GM19240 (cell line): ENCODE measurements around the gene TDRD5.

Source experiments
- DNase-seq: peaks from one replicate; pipeline ENCODE4 v3.0.0; 2011; ENCODE audit warnings: low spot score; ENCODE audit not compliant: insufficient read length

The TDRD5 gene, protein sequence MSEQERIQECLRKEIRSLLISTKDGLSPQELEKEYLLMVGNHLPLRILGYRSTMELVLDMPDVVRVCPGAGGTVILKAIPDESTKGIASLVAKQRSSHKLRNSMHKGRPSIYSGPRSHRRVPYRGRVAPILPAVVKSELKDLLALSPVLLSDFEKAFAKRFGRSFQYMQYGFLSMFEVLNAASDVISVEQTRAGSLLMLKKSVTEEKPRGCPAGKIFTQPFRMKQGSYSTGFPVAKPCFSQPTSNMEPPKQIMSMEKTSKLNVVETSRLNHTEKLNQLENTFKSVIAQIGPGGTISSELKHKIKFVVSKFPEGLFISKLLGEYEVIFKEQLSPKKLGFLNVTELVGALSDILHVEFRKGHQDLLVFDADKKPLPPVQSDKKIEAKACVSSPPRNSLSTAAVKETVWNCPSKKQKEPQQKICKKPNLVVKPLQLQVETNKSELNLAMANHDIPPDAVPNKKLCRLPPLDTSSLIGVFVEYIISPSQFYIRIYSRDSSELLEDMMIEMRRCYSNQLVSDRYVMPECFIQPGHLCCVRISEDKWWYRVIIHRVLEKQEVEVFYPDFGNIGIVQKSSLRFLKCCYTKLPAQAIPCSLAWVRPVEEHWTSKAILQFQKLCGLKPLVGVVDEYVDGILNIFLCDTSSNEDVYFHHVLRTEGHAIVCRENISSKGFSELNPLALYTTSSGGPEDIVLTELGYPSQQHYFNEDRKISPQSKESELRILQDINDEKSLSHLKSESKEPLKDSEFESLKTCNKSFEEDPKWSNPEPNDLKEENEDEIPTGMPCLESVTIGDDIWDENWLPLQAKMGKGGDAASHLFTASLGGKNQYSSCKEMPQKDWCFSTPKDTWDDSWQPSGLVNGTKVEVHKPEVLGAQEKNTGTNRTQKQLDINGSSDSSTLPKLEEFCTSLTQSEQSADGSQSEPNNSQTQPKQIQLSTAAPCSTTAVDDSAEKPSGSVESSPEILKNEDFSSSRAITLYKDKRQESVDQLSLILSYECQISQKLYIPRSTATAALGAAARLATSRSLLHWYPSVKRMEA

DNA sequence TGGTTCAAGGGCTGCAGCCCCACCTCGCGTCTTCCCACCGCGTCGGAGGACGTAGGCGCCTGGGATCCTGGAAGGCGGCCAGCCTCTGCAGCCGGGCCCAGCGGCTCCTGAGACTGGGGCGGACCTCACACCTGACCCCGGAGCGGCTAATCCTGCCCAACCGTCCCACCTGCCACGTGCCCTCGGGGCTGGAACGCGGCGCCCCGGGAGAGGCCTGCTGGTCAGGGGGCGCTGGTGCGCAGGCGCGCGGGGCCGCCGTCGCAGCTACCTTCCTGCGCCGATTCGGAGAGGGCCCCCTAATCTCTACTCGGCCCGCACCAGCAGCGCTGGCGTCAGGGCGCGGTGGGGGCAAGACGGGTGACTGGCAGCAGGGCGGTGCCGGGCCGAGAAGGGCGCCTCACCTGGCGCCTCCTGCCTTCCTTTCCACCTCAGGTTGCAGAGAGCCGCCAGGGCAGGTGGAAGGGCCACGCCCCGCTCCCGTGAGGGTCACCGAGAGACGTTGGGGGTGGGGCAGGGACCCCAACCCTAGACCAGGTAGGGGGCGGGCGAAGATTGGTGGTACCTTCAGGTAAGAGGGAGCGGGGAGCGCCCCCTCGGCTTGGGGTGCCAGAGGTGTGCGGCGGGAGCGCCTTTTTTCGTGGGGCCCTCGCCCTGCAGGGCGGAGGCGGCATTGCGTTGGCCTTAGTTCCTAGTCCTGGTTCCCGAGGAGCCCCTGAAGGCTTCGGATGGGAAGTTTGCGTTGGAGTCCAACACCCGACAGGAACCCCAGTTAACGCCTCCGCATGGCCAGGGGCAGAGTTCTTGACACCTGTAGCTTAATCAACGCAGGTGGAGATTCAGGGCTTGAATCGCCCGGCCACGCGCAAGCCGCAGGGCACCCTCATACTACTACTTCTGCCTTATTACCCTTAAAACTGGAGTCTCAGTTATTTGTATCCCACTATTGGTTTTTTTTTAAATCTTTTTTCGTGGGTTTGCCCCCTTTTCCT, at the start of gene TDRD5:
TDRD5 (plus strand) TSS at position 241 of the 989 bp plus-strand sequence. CDS start 784 bp downstream, outside the sequence.
- no peak for DNase-seq

DNA sequence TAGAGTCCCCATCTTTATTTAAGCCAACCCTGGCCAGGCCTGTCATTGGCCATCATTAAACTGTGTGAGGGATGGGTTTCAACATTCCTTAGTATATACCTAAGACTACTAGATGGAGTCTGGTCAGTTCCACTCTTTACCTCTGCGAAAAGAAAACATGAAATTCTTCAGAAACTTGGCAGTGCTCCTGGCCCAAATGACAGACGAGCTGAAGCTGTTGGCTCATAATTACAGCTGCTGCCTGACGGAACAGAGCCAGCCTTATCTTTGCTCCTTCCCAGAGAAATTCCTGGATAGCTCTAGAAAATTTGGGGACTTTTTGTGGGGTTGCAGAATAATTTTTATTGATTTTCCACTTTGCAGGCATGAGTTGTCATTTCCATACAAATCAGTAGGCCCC, 46.3 kb upstream of the TDRD5 start:
- no peak for DNase-seq

DNA sequence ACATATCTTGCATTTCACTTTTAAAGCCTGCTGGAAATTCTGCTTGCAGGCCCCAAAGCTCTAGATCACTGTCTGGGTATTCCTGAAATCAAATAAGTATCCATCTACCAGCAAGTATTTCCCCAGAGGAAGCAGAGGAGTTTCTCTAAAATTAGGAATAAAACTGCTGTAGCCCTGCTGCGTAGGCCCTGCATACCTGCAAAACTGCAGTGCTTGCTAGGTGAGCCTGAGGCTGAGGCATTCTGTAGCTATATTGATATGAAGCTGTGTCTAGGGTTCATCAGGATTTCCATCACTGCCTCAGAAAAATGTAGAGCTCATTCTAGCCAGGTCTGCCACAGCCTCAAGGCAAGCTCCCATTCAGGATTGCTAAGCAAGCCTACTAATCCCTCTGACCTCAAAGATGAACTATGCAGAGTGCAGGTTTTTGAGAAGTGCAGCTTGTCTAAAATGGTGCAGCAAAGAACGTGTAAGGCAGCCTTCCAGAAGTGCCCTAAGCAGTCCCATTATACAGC, 44.6 kb upstream of the TDRD5 start:
- no peak for DNase-seq

DNA sequence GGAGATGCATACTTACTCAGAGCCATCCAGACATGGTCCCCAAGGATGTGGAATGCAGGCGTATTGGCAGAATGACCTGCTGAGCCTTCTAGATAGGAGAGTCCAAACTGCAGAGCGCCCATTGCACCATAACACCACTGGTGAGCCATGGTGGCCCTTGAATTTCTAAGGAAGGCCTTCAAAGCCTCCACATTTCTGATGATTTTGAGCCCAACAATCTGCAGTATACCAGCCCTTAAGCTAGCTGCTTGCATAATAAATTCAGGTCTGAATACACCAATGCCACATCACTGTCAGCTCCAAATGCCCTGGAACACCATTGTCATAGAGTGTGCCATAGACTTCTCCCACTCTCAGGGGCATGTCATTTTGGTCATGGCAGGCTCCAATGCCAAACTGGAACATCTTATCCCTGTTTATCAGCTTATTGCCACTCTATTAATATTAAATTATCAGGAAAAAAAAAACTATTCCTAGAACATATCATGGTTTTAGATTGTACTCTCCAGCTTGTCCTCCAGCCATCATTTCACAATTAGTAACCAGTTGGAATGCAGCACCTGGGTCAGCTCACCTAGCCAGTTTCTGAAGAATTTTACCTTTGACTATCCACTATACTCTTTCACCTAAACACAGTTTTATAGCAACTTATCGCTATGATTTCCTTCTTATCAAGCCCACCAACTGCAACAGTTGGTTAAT, 42.8 kb upstream of the TDRD5 start:
- DNase-seq: no peak

DNA sequence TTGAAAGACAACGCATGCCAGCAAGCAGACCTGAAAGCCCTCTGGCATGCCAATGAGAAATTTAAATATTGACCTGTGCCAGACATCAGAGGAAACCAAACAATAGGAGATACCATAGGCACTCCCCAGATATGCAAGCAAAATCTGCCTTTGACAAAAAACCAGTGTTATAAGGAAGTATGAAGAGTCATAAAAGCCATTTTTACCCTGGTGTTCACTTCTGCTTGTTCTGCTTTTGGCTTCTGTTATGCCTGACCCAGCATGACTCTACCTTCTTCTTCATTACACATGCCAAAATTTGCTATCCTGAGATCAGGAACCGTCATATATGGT, 42.3 kb upstream of the TDRD5 start:
- no peak for DNase-seq

DNA sequence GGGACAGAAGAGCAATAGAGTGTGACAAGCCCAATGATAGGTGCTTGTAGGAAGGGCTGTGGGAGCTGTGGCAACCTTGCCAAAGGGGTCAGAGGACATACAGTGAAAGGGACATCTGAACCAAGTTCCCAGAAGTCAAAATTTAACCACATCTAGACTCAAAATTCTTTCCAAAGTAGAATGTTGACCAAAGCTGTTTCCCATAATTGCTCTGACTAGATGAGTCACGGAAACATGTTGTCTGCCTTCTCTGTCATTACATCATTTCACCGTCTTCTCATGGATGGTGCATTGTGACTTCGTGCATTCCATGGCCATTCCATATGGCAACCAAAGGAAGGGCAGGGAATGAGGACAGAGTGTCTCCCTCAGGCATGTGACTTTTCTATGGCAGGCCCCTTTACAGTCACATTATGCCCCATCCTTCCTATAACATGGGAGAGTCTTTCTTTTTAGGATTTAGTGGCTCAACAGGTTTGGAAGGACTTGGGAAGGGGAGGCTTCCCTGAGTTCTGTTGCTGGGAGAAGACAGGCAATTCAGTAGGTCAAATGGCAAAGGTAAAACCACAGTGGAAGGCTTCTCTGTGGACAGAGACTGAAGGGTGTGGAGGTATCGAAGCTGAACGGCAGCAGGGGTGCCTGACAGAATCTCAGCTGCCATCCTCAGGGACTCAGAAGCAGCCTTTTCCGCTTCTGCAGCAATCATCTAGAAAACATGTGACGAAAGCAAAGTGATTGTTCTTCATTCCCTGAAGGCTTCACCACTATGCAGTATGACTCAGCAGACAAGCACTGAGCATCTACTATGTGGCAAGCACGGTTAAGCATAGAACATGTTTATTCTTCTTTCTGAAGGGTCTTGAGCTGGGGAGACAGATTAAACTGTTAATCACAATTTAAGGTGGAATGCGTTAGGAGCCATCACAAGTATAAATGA, 40.6 kb upstream of the TDRD5 start:
- no peak for DNase-seq

DNA sequence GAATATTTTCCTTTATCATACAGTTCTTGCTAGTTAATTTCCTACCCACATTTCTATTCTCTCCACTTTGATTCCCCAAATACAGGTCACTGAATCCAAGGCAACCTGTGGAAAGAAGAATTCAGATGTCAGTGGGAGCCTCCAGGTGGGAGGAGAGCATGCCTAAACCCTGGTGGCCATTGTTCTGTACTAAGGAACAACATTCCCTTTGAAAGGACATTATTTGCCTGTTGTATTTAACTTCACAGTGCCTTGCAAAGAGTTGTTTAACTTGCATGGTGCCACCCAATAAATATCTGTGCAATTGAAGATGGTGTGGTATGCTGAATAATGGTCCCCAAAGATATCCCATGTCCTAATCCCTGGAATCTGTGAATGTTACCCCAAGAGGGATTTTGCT, 37.2 kb upstream of the TDRD5 start:
- DNase-seq: no peak

DNA sequence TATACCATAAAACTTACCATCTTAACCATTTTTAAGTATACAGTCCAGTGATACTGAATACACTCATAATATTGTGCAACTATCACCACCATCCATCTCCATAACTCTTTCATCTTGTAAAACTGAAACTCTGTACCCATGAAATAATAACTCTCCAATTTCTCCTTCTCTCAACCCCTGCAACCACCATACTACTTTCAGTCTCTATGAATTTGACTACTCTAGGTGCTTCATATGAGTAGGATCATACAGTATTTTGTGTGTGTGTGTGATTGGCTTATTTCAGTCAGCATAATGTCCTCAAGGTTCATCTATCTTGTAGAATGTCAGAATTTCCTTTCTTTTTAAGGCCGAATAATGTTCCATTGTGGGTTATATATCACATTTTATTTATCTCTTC, 33.6 kb upstream of the TDRD5 start:
- no peak for DNase-seq

DNA sequence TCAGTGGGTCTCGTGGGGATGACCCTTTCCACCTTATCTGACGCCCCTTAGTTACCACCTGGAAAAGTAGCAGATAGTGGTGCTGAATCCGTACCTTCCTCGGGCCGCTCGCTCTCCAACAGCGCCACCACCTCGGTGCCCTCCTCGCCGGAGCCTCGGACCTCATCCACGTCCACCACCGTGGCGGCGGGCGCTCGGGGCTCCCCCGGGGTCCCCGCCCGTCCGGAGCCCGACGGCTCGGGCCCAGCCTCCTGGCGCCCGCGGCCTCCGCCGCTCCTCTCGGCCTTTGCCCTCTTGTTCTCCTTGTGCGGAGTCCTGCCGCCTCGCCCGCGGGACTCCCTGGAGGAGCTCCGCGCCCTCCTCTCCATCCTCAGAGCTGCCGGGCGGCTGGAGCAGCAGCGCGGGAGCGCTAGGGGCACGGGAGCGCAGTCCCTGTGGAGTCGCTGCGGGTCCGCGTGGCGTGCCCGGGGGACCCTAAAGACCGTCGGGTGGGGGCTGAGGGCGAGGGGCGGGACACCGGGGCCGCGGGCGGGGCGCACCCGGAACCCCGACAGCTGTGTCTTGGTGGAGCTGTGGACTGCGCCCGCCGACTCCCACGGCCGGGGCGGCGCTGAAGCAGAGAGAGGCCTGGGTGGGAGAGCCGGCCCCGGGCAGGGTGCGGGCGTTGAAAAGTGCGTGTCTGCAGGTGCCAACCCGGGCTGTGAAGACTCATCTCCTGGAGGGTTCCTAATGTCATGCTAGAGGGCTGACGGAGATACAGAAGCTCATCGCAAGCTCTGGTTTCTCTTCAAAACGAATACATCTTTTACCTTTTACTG, 15.9 kb upstream of the TDRD5 start, which contains the start of gene NPHS2:
NPHS2 (minus strand) TSS at position 452 of the 818 bp plus-strand sequence; CDS start at position 368, 84 bp downstream.
- no peak for DNase-seq

DNA sequence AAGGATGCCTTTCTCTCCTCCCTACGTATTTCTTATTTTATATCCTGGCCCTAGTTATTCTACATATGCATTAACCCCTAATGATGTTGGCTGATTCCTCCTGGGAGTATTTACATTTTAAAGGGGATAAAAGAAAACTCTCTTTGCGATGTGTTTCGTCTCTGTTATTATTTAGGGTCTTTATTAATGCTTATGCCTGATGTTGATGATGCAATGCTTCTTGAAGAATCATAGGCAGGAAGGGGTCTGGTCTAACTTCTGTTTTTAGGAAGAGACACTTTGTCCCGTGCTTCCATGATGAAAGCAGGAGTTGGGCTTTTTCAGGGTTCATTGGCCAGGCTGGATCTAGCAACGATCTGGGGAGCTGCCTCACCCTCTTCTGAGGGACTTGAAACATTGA, 15.1 kb upstream of the TDRD5 start:
- no peak for DNase-seq

DNA sequence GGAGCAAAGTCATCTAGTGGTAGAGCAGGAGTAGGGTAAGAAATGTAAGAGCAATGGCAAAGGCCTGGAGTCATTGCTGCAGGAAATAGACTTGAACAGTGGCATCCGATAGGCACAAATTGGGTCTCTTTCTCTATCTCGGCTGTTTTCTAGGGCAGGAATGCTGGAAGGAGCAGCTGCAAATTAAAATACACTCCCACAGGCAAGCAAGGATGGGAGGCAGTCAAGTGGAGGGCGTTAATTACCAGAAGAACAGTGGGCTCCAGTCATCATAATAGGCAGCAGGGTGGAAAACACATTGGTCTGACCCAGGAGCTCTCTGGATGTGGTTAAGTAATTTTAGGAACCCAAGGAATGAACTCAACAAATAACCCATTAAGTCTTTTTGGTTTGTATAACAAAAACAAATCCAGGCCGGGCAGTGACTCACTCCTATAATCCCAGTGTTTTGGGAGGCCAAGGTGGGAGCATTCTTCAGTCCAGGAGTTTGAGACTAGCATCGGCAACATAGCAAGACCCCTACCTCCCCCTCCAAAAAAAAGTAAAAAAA, 7.8 kb upstream of the TDRD5 start:
- no peak for DNase-seq

DNA sequence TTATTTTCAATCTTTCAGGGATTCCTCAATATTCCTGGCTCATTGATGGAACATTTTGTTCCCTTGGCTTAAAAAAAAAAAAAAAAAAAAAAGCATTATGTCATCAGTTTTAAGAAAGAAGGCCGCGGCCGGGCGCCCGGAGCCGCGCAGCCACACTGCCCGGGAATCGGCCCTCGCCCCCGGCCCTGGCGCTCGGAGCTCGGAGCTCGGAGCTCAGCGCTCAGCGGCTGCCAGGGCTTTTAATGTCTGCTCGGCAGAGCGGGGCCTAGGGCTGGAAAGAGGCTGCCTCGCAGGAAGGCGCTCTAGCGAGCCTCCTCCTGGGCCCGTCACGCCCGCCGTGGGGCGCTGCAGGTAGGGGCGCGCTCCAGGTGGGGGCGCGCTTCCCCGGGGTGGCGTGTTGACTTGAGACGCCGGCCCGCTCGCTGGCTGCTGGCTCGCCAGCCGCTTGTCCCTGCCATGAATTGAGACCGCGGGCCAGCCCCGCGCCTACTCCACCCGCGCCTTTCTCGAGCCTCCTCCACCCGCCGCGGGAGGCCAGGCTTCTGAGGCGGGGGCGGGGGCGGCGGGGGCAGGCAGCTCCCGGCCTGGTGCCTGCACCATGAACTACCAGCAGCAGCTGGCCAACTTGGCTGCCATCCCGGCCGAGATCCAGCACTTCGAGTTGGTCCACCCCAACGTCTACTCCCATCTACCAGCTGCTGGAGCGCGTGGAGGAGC, 5.4 kb upstream of the TDRD5 start:
- no peak for DNase-seq

DNA sequence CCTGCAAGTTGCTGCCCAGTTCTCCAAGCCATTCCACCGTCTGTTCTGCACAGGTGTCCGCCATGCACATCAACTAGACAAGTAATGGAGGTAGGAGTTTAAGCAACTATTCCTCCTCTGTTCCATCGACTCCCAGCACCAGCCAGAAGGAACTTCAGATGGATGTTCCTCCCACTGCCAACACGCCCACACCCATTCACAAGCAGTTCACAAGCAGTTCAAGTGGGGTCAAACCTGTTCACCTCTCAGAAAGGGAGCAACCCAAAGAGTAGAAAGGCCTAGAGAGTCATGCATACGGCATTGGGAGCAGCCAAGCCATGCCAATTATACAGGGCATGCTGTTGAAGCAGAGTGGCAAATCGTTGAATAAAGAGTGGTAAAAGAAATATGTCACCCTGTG, 4.3 kb upstream of the TDRD5 start:
- DNase-seq: no peak

DNA sequence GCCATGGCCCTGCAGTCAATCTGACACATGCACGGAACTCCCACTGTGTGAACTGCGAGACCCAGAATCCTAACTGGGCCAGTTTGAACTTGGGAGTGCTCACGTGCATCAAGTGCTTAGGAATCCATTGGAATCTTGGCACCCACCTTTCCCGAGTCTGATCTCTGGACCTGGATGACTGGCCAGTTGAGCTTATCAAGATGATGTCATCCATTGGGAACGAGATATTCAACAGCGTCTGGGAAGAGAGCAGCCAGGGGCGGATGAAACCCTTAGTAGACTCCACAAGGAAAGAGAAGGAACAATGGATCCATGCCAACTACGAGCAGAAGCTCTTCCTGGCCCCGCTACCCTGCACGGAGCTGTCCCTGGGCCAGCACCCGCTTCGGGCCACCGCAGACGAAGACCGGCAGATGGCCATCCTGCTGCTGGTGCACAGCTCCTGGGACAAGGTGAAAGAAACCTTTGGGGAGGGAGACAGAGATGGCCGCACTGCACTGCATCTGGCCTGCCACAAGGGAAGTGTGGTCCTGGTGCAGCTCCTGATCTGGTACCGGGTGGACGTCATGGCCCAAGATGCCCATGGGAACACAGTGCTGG, 3.1 kb upstream of the TDRD5 start:
- no peak for DNase-seq

DNA sequence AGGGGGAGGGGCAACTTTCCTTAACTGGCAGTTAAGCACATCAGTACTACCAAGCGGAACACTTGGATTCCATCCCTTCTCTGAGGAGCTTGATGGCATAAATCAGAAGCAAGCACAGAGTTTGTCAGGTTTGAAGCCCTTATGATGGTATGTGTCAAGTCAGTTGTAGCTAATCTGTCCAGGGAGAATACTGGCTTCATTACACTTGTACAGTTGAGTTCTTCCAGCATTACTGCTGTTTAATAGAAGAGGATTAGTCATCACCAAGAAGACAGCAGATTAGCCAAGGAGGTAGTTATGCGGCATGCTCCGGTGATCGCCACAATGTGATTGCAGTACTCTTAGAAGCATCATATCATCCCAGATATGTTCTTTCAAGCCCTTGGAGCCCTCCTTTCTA, 2.1 kb upstream of the TDRD5 start:
- DNase-seq: no peak

DNA sequence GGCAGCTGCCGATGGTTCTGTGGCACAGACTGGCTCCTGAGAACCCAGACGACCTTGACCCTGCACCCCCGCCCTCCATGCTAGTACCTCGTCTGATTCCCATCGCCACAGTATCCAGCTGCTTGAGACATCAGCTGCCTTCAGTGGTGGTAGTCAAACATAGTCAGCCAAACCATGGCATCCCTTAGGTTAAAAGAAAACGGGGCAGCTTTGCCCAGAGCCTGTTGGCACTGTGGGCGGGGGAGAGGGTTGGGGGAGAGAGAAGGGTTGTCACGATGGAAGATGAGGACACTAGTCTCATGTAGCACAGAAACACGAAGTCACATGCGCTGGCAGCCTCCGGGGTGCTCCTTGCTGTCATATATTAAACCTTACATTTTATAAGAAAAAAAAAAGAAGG, 961 bp upstream of the TDRD5 start:
- no peak for DNase-seq

DNA sequence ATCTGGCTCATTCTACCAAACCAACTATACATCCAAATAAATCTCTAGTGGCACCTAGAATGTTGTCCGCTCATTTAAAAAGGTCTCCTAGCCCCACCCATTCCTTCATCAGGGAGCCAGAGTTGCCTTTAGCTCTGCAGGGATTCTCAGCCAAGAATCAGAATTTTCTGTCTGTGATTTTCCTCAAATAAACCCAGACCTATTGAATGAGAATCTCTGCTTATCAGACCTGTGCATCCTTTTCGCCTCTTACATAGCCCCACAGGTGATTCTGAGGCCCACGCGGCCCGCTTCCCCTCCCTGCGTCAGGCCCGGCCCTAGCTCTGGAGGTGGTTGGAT, 410 bp upstream of the TDRD5 start:
- DNase-seq: no peak
